ENCODE results near the gene SPATA45.

GRCh38 chr1:212820969-212821368 lies 26.5 kb downstream of the SPATA45 start:
- TF ChIP-seq CTCF (conservative IDR thresholded peaks at IDR 0.05; ENCODE audit: low read depth, low read length) (no peak), EZH2 (IDR thresholded peaks at IDR 0.05; ENCODE audit: borderline replicate concordance, low read depth, low read length, poor library complexity, severe bottlenecking) (no peak)

All from A673 (cell line).